ENCODE results near the gene ARFGEF3. TPM values are rescaled to one million over a fixed set of nuclear protein-coding genes. Genes with fewer than 3 reads are reported as not detected.

ARFGEF3 gene
- total RNA-seq, 1 experiment from 2014 or later = 20.1 TPM

- Mint-ChIP-seq H3K27me3 (ENCODE audit: low read depth) (no peaks in the 10 kb centered on the region), H3K36me3 (peaks cover 30% of the 10 kb centered on the region), H3K4me3 (no peak overlapping the region), H3K9me3 (peaks cover 11% of the 10 kb centered on the region), H3K4me1 (no peaks in the 10 kb centered on the region), H3K27ac (no peak overlapping the region)
- CTCF ChIA-PET = interaction anchor here (1.0 kb wide), 2 partner anchors 31 to 203 kb away, joined by 3 read pairs; no protein-coding TSS in a partner anchor
- DNase-seq (ENCODE audit: low spot score) = no peak
- POLR2A ChIA-PET = no interaction called here
- no peak for TF ChIP-seq NR2C2 (CRISPR knock-in tag; IDR thresholded peaks at IDR 0.05)
- no peak for TF ChIP-seq GTF2I (CRISPR knock-in tag; conservative IDR thresholded peaks at IDR 0.05)
- no peak for TF ChIP-seq E2F5 (CRISPR knock-in tag; IDR thresholded peaks at IDR 0.05)
- TF ChIP-seq NR1H2 (CRISPR knock-in tag; IDR thresholded peaks at IDR 0.05) = no peak
- no peak for TF ChIP-seq ETV6 (CRISPR knock-in tag; IDR thresholded peaks at IDR 0.05)
- no peak for TF ChIP-seq RORB (CRISPR knock-in tag; IDR thresholded peaks at IDR 0.05)
- TF ChIP-seq EMX1 (CRISPR knock-in tag; IDR thresholded peaks at IDR 0.05) = no peak
- no peak for ATAC-seq
Observed at GRCh38 chr6:138318741-138319375, 157.1 kb downstream of the ARFGEF3 start.

- H3K27ac Mint-ChIP-seq = no peak overlapping the region
- no peaks in the 10 kb centered on the region for H3K27me3 Mint-ChIP-seq (ENCODE audit: low read depth)
- H3K4me3 Mint-ChIP-seq = no peak overlapping the region
- ATAC-seq (no peak), DNase-seq (ENCODE audit: low spot score) (no peak)
- peaks cover 50% of the 10 kb centered on the region for H3K36me3 Mint-ChIP-seq
- TF ChIP-seq ZNF396 (CRISPR knock-in tag; IDR thresholded peaks at IDR 0.05; ENCODE audit: borderline replicate concordance) (no peak), JUN (CRISPR knock-in tag; IDR thresholded peaks at IDR 0.05) (no peak), NR2C2 (CRISPR knock-in tag; IDR thresholded peaks at IDR 0.05) (no peak)
- CTCF ChIA-PET = no interaction called here
- H3K9me3 Mint-ChIP-seq = peaks cover 19% of the 10 kb centered on the region
- no peaks in the 10 kb centered on the region for H3K4me1 Mint-ChIP-seq
- POLR2A ChIA-PET = no interaction called here
Observed at GRCh38 chr6:138321934-138322333, 160.2 kb downstream of the ARFGEF3 start.

DNA sequence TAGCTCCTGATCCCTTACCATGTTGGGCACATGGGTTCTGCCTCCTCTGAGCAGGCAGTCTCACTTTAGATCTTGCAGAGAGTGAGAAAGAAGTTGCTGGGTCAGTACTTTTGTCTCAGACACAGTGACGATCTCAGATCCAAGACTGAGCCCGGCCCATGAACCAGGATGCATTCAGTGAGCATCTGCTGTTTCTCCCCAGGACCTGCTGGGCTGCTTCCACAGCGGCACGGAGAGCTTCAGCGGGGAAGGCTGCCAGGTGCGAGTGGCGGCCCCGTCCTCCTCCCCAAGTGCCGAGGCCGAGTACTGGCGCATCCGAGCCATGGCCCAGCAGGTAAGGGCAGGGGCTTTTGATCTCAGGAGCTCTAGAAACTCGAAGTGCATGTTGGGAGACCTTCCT, 162.1 kb downstream of the ARFGEF3 start:
- ChIA-PET CTCF (no interaction called here), POLR2A (no interaction called here)
- no peak overlapping the region for H3K27ac Mint-ChIP-seq
- ATAC-seq (no peak), DNase-seq (ENCODE audit: low spot score) (no peak)
- H3K36me3 Mint-ChIP-seq = peaks cover 59% of the 10 kb centered on the region
- H3K9me3 Mint-ChIP-seq = peaks cover 21% of the 10 kb centered on the region
- H3K4me3 Mint-ChIP-seq = no peak overlapping the region
- no peaks in the 10 kb centered on the region for H3K4me1 Mint-ChIP-seq
- H3K27me3 Mint-ChIP-seq (ENCODE audit: low read depth) = no peaks in the 10 kb centered on the region
- TF ChIP-seq CTCF (IDR thresholded peaks at IDR 0.05) (no peak), ZNF671 (CRISPR knock-in tag; IDR thresholded peaks at IDR 0.05) (no peak), ZSCAN18 (CRISPR knock-in tag; IDR thresholded peaks at IDR 0.05) (no peak), RELA (CRISPR knock-in tag; IDR thresholded peaks at IDR 0.05; ENCODE audit: borderline replicate concordance) (no peak), ATF6 (CRISPR knock-in tag; IDR thresholded peaks at IDR 0.05) (no peak), ATF2 (CRISPR knock-in tag; IDR thresholded peaks at IDR 0.05; ENCODE audit: borderline replicate concordance, low read depth) (no peak), FOXP1 (CRISPR knock-in tag; IDR thresholded peaks at IDR 0.05; ENCODE audit: borderline replicate concordance) (no peak), IRF1 (CRISPR knock-in tag; IDR thresholded peaks at IDR 0.05) (no peak), EMX1 (CRISPR knock-in tag; IDR thresholded peaks at IDR 0.05) (no peak)
- TF ChIP-seq, protein P1, sequence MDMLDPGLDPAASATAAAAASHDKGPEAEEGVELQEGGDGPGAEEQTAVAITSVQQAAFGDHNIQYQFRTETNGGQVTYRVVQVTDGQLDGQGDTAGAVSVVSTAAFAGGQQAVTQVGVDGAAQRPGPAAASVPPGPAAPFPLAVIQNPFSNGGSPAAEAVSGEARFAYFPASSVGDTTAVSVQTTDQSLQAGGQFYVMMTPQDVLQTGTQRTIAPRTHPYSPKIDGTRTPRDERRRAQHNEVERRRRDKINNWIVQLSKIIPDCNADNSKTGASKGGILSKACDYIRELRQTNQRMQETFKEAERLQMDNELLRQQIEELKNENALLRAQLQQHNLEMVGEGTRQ (CRISPR knock-in tag; IDR thresholded peaks at IDR 0.05) = no peak
- TF ChIP-seq, protein P2, sequence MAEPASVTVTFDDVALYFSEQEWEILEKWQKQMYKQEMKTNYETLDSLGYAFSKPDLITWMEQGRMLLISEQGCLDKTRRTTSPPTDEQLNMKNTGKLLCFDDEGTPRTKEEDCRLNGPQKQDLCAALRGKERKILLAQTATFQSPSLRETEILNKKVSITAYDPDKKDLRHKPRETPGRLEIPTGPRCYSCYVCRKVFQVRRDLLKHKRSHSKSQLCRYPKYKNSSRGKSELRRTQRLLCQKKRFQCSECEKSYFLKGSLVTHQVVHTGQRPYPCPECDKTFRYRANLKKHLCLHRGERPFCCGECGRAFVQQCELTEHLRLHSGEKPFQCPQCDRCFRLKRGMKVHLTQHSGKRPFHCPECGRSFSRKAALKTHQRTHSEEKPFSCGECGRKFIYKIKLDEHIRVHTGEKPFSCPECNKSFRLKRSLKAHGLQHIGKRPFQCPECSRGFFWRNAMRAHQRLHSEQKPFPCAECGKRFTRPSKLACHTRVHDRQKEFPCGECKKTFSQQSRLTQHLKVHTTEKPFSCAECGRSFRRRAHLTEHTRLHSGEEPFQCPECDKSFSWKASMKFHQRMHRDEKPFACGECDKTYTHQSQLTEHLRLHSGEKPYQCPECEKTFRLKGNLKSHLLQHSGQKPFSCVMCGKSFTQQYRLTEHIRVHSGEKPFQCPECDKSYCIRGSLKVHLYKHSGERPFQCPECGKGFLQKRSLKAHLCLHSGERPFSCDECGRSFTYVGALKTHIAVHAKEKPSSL (CRISPR knock-in tag; conservative IDR thresholded peaks at IDR 0.05) = no peak
